HK-2 (cell line): ENCODE measurements around the gene DDX54.
"Not testable (repeated sequence)": the region's sequence is repeated elsewhere in the genome, so short reads cannot be mapped to it uniquely, and the experiment has no call there.

Experiments
- DNase-seq: peaks from one replicate; pipeline ENCODE4 v3.0.0-alpha.2; 2018; ENCODE audit not compliant: unreplicated experiment

Gene DDX54

DNA sequence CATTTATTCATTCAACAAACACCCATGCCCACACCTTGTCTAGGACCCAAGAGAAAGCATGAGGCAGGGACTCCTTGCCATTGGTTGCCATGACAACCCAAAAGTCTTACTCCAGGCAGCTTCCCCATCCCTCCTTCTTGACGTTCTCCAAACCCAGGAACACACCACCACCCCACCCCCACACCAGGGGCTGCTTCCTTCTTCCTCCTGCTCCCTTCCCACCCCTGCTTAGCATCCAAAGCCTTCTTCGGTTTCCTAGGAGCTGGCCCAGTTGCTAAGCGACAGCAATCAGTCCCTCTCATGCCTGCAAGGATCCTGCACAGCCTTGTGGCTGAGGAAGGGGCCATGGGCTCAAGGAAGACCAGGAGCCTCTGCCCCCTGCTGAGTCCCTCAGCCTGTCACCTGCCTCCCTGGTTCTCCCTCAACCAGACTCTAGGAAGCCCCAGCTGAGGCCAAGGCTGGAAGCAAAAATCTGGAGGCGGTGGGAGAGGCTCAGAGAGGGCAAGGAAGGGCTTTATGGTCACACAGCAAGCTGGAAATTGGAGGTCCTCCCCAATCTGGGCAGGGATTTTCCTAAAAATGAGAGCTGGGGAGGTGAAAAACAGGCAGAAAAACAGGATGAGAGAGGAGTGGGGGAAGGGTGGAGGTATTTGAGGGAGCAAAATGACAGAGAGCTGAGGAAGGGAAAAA lies 65.2 kb downstream of the DDX54 start:
- no peak for DNase-seq

DNA sequence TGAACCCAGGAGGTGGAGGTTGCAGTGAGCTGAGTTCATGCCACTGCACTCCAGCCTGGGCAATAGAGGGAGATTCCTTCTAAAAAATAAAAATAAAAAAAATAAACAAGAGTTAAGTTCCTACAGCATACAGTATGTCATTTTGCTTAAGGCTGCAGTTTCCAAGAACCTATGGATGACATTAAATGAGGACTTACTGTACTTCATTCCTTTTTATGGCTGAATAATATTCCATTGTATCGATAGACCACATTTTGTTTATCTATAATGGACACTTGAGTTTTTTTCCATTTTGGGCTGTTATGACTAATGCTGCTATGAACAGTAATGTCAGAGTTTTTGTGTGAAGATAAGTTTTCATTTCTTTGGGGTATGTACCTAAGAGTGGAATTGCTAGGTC lies 67.1 kb downstream of the DDX54 start:
- DNase-seq: no peak

- not testable (repeated sequence) for DNase-seq
These were observed 67.6 kb downstream of the DDX54 start for GRCh38 chr12:113117684-113118083.

DNA sequence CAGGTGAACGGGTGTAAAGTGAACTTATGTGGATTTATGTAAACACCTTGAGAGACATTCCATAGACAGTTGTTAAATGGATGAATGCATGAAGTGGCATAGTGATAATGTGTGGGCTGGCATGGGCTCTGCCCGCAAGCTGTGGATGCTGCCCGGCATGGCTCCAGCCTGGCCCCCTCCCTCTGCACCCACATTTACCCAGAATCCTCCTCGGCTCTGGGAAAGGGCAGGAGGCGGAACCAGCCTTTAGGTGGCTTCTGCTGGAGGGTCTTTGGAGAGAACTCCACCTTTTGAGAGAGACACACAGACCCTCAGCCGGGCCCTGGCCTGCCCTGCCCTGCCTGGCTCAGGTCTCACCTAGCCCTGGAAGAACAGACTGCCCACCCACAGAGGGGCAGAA lies 68.4 kb downstream of the DDX54 start:
- DNase-seq: no peak

- no peak for DNase-seq
These were observed 69.7 kb downstream of the DDX54 start for GRCh38 chr12:113115455-113116126.

GRCh38 chr12:113114447-113115178 lies 70.7 kb downstream of the DDX54 start:
- DNase-seq: no peak

DNA sequence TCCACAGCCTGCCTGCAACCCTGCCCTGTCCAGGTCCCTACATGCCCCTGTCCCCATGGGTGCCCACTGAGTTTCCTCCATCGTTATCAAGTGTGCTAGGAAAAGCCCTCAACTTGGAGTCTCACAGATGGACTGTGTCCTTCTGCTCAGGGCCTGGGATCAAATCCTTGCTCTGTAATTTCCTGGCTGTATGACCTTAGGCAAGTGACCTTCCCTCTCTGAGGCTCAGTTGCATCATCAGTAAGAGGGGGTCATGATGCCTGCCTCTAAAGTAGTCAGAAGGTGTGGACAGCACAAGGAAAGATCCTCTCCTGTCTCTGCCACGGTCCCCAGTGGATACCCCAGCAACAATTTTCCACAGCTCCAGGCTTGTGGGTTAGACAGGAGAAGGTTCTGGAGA lies 71.9 kb downstream of the DDX54 start:
- DNase-seq: no peak

DNA sequence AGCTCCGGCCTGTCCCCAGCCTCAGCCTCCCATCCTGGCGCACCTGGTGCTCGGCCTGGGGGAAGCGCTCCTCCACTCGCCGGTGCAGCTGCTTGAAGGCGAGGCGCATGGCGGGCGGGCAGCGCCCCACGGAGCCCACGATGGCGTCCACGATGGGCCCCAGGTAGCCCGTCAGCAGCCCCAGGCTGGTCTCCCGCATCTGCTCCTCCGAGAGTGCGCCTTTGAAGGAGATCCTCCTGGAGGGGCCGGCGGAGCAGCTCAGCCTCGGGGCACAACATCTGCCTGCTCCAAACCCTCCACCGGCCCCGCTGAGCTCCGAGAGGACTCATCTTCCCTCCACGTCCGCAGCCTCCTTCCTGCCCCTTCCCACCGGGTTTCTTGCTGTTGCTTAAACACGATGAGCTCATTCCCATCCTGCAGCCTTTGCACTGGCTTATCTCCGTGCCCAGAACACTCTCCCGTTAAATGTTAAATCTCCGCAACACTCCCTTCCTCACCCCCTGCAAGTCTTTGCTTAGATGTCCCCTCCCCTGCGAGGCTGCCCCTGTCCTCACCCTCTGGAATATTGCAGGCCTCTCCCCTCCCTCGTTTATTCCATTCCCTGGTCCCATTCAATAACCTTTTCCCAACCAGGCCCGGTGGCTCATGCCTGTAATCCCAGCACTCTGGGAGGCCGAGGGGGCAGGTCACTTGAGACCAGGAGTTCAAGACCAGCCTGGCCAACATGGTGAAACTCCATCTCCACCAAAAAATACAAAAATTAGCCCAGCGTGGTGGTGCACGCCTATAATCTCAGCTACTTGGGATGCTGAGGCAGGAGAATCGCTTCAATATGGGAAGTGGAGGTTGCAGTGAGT lies 73.0 kb downstream of the DDX54 start:
- no peak for DNase-seq

GRCh38 chr12:113111247-113111646 lies 74.0 kb downstream of the DDX54 start:
- no peak for DNase-seq

GRCh38 chr12:113109872-113110599 lies 75.2 kb downstream of the DDX54 start:
- DNase-seq: no peak

- no peak for DNase-seq
These were observed 75.9 kb downstream of the DDX54 start for GRCh38 chr12:113109360-113109759.

DNA sequence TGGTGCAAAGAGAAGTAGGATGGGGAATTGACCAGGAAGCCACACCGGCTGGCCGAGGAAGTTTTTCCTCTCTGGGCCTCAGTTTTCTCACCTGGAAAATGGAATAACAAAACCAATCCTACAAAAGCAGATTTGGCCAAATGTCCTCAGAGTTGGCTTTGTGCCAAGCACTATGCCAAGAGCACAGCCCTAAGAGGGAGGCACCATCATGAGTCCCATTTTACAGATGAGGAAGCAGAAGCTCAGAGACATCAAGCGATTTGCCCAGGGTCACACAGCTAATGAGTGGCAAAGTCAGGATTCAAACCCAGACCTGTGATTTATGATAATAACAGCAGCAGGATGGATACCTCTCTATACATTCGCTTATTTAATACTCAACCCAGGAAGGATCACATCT lies 77.0 kb downstream of the DDX54 start:
- no peak for DNase-seq
